Measurements from ENCODE around the gene C1RL. TPM values are rescaled to one million over a fixed set of nuclear protein-coding genes. Genes with fewer than 3 reads are reported as not detected.

C1RL gene
- total RNA-seq, 1 donor from 2014 or later: 10.5 TPM

DNA sequence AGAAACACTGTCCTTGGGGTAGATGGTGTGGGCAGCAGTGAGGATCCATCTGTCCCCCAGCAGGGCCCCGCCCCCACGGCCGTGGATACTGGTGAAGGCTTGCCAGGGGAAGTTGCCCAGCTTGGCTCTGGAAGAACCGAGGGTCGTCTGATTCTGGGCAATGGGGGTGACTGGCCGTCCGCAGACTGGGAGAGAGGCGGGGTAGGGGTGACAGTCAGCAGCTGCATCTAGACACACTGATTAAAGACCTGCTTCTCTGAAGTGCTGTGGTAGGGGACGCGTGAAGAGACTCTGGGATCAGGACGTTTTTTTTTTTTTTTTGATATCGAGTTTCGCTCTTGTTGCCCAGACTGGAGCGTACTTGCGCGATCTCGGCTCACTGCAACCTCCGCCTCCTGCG lies 12.0 kb downstream of the C1RL start:
- DNase-seq (ENCODE audit: low spot score): no peak
- intact Hi-C loops (cut with DNase I): no loop called here

DNA sequence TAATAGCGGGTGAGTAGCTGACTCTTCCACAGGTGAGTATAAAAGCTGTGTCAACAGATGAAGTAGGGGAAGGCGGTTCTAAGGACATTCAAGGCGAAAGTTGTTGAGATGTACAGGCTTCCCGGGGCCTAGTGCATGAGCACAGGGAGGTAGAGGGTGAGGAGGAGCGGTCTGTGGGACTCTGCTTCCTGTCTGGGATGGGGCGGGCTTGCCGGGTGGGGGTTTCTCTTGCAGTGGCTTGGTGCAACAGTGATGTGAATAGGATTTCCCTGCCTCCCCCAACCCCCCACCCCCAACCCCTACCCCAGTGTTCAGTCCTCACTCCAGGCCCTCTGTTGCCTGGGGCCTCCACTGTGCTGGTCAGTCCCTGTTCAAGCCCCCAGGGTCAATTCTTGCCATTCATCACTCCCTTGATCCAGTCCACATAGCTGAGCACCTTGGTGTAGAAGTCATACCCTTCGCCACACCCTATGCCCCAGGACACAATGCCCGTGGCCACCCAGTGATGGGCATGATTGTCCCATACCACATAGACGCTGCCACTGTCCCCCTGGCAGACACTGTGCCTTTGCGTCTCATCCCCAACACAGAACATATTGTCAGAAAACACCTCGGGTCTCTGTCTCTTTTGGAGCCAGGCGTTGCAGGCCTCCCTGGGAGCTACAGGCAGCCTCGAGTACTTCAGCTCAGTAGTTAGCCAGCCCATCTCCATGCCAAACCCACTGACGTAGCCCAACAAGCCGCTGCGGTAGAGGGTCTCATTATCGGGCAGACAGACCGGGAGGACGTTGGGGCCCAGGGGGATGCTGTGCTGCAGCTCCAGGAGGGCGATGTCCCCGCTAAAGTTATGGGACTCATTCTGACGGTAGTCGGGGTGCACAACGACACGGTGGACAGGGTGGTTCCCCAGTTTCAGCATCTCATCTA lies 12.7 kb downstream of the C1RL start:
- no peak for DNase-seq (ENCODE audit: low spot score)
- intact Hi-C loops (cut with DNase I): no loop called here

DNA sequence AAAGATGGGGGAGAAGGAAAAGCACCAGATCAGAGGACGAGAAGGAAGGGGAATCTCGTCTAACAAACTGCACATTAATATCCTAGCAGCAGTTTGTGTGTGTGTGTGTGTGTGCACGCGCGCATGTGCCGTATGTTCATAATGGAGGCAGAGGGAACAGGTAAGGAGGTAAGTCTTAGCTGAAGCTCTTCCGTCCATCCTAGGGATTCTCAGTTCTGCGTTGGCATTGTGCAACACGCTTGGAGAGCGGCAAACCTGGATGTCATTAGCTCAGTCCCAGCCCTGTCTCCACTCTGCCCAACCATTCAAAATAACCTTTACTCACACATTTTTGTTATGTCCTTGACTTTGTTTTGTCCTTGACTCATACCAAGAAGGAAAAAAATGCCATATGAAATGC lies 15.1 kb downstream of the C1RL start:
- intact Hi-C loops (cut with DNase I): loop anchor here (5.0 kb wide), 1 partner anchor 122 kb away; the partner anchor contains the start of genes EMG1 and PHB2
- no peak for DNase-seq (ENCODE audit: low spot score)

DNA sequence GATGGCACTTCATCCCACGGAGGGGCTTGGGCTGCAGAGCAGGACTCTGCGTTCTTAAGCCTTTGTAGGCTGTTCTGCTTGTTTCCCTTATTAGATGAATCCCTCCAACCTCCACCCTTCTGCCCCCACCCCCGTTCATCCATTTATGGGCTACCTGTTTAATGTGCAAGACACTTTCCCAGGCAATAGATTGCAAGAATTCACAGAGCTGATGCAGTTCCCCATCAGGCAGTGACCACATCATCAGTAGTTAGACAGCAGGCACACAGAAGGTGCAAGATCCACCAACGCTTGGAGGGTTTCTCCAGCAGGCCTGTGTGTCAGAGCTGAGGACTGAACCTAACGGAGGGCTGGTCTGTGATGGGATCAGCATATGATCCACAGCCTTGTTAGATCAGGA lies 15.5 kb downstream of the C1RL start:
- no peak for DNase-seq (ENCODE audit: low spot score)
- intact Hi-C loops (cut with DNase I): loop anchor here (5.0 kb wide), 1 partner anchor 121 kb away; the partner anchor contains the start of genes EMG1 and PHB2

DNA sequence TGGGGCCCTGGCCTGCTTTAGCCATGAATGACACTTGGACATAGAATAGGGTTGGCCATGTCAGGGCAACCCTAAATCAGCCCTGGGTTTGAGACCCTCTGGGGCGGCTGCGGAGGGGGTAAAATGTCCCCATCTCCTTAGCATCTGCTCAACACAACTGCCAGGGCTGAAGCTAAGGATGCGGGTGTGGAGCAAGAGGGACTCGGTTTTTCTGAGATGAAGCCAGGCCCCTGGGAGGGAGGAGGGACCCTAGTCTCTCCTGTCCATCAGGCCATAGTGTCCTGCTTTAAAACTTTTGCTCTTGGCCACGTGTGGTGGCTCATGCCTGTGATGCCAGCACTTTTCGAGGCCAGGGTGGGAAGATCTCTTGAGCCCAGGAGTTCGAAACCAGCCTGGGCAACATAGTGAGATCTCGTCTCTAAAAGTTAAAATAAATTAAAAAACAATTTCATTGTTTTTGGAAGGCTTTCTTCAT lies 16.0 kb downstream of the C1RL start:
- DNase-seq (ENCODE audit: low spot score): no peak
- intact Hi-C loops (cut with DNase I): loop anchor here (1.0 to 5.0 kb wide), 2 partner anchors 33 to 121 kb away; partner anchors contain the start of genes C1S, EMG1 and PHB2

DNA sequence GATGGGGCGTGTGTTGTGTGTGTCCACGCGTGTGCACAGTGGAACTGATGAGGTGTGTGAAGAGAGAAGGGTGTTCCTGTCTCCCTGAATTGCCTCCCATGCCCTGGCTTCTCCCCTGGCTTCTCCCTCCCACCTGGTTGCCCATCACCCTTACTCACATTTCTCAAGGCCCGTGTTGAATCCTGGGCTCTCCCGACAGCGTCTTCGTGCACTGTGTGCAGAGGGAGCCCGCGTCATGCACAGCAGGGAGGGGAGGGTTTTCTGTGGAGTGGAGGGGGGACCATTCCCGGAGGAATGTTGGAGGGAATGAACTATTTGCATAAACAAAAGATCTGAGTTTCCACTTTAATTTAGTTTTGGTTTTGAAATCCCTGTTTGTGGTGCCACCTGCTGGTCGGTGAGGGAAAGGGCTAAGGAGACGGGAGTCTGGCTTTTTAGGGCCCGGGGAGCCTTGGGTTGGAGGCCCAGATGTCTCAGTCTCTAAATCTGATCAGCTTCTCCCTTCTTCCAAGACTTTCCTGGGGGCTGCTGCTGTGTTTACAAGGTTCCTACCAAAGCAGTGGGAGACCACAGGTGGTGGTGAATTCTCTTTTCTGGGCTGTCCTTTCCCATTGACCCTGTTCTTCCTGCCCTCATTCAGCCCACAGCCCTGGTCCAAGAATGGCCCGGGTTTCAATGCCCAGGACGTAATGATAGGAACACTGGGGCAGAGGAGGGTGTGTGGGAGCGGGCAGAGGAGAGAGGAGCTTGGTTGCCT lies 16.6 kb downstream of the C1RL start, which contains the start of gene C1R:
Gene C1R, minus strand, starts transcription at position 217 of the 757 bp plus-strand sequence. Its CDS starts 57 bp downstream, at position 160.
- peak; percentile 84 for DNase-seq (ENCODE audit: low spot score)
- intact Hi-C loops (cut with DNase I): loop anchor here (1.0 to 5.0 kb wide), 2 partner anchors 32 to 120 kb away; partner anchors contain the start of genes C1S, EMG1 and PHB2

DNA sequence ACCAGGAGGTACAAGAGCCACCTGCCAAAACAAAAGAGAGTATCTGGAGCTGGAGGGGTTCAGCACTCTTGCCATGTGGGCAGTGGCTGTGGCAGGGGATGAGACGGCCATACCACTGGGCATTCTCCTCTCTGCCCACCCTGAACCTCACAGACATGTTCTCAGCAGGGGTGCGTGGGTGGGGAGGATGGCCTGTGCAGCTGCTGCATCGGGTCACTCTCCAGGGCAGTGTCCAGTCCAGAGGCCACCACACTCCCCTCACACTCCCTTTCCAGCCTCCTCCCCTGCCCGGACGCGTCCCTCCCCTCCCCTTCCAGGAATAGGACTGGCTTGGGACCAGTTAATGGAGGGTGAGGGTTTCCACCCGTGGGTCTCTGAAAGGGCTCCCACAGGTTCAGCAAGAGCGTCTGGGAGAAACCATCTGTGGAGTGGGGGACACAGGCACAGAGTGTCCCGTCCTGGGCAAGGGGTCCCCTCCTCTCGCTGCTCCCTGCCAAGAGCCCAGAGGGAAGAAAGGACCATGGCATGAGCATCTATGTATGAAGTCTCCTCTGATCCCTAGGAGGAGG lies 17.3 kb downstream of the C1RL start:
- no peak for DNase-seq (ENCODE audit: low spot score)
- intact Hi-C loops (cut with DNase I): loop anchor here (1.0 to 5.0 kb wide), 2 partner anchors 31 to 119 kb away; partner anchors contain the start of genes C1S, EMG1 and PHB2

DNA sequence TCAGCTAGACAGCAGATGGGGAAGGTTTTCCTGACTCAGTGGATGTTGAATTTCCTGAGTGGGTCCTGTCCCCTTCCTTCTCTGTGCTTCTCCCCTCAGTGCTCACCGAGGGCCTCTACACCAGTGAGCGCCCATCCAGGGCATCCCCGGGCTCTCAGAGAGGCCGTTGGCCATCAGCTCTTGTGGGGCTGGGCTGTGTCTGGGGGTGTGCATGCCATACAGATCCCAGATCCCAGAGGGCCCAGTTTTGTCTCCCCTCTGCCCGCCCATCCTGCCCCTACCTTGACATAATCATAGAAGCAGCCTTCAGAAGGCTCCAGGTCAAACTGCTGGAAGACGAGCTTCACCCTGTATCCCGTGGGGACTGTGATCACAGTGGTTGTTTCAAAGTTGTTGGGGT lies 17.8 kb downstream of the C1RL start:
- DNase-seq (ENCODE audit: low spot score): no peak
- intact Hi-C loops (cut with DNase I): loop anchor here (5.0 kb wide), 1 partner anchor 119 kb away; the partner anchor contains the start of genes EMG1 and PHB2

DNA sequence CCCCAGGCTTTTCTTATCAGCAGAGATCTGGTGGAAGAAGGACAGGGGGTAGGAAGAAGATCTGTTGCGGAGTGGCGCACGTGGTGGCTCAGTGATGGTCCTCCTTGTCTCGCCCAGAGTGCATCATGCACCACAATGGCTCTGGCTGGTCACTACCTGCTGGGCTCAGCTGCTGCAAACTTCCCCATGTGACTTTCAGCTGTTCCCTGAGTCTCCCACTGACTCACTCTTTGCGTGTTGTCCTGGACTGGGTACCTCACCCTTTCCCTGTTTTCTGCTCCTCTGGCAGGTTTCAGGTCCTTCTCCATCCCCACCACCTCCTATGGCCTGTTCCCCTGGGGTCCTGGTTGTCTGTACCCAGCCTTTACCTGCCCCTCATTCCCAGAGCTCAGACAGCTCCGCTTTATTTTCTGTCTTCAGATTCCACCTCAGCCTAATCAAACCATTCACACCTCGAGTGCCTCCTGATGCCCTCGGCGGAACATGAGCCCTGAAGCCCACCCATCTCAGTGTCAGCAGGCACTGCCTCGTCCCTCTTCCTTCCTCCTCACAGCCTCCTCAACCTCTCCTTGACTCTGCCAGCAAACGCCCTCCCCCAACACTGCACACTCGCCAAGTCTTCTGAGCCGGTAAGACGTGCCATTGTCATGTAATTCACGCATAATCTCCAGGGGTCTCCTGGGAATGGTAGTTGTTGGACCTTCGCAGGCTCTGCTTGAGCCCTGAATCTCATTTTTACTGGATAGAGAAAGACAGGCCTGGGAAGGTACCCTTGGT lies 18.6 kb downstream of the C1RL start:
- no peak for DNase-seq (ENCODE audit: low spot score)
- intact Hi-C loops (cut with DNase I): loop anchor here (5.0 kb wide), 1 partner anchor 118 kb away; the partner anchor contains the start of genes EMG1 and PHB2

DNA sequence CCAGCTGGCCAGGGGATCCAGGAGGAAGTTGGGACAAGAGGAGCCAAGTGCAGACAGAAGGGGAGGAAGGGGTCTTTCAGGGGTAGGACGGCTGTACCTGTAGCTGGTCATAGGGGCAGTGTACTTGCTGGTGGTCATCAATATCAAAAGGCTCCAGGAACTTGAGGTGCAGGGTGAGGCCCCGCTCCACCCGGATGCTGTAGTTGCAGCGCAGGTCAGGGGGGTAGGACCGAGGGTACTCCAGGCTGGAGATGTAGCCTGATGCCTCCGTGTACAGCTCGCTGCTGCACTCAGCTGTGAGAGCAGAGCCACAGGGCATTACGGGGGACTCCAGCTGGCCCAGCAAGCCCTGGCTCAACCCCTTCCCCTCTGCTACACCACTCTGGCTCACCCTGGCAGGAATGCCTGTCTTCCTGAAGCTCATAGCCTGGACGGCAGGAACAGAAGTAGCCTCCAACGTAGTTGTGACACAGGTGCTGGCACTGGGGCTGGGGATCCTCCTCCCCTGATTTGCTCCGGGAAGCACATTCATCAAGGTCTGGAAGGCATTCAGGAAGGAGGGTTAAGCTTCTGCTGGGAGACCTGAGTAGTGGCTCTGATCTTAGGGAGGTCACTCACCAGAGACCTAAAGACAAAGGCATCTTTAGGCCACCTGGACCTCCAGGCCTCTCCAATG lies 19.7 kb downstream of the C1RL start:
- no peak for DNase-seq (ENCODE audit: low spot score)
- intact Hi-C loops (cut with DNase I): no loop called here

DNA sequence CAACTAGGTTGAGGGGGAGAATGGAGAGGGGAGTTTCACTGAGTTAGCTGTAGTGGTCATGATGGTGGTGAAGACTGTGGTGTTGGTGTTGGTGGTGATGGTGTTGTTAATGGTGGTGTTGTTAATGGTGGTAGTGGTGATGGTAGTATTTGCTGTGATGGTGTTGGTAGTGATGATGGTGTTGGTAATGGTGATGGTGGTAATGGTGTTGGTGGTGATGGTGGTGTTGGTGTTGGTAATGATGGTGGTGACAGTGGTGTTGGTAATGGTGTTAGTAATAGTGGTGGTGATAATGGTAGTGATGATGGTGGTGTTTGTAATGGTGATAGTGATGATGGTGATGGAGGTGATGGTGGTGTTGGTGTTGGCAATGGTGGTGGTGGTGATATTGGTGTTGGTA lies 25.9 kb downstream of the C1RL start:
- no peak for DNase-seq (ENCODE audit: low spot score)
- intact Hi-C loops (cut with DNase I): no loop called here

DNA sequence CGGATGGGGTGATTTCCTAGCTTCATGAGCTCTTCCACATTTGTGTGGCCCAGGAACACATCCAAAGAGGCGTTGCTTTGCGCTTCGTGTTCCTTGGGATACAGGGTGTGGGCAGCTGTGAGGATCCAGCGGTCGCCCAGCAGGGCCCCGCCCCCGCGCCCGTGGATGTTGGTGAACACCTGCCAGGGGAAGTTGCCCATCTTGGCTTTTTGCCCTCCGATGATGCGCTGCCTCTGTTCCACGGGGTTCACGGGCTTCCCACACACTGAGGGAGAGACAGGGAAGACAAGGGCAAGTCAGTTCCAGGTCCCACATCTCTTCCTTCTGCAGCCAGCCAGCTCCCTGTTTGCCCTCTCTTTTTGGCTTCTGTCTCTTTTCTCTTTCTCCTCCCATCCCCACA lies 28.0 kb downstream of the C1RL start:
- DNase-seq (ENCODE audit: low spot score): no peak
- intact Hi-C loops (cut with DNase I): no loop called here

DNA sequence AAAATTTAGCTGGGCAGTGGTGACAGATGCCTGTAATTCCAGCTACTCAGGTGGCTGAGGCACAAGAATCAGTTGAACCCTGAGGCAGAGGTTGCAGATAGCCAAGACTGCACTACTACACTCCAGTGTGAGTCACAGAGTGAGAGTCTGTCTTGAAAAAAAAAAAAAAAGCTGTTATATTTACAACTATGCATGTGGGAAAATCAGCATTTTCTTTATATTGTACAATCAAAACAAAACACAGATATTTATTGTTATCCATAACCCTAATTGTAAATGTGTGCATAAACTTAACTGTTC lies 29.2 kb downstream of the C1RL start:
- intact Hi-C loops (cut with DNase I): no loop called here
- DNase-seq (ENCODE audit: low spot score): no peak

DNA sequence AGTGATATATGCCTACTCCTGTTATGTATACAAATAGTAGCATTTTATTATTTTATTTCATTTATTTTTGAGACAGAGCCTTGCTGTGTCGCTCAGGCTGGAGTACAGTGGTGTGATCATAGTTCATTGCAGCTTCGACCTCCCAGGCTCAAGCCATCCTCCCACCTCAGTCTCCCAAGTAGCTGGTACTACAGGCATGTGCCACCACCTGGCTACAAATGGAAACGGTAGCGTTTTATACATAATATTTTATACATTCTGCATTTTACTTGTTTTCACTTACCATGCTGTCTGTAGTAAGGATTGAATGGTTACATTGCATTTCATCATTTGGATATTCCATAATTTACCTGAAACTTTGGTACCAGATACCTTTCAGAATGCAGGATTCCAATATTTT lies 30.9 kb downstream of the C1RL start:
- no peak for DNase-seq (ENCODE audit: low spot score)

DNA sequence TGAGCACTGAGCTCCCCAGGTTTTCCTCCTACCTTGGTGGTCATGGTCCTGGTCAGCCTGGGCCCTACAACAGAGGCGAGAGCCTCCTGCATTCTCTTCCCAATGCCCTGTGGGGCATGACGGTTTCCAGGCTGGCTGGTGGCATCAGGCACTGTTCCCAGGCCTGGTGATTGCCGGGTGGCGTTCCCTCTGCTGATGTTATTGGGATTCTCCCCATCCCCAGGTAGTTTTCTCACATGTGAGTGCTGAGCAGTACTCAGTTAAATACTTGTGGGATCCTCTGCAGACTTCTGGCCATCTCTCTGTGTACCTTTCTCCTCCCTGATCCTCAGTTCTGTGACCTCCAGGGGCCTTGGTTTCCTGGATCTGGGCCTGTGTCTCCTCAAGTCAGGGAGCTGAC lies 32.5 kb downstream of the C1RL start:
- DNase-seq (ENCODE audit: low spot score): no peak
- intact Hi-C loops (cut with DNase I): no loop called here

More for the DNA sequence above, 30.9 kb downstream of the C1RL start:
- intact Hi-C loops (cut with DNase I): no loop called here

DNA sequence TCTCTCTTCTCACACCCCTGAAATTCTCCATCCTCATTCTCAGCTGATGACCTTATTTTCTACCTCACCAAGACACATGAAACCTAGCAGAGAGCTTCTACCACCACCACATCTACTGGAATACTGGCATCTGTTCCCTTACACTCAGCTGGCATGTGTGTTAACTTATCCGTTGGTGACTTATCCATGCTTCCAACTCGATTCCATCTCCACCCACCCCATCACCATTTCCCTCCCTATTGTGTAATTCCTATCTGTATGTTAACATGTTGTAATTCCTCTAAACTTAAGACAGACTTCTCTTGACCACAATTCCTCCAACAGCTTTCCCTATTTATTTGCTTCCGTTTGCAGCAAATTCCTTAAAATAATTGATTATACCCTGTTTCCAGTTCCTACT lies 33.1 kb downstream of the C1RL start:
- intact Hi-C loops (cut with DNase I): no loop called here
- DNase-seq (ENCODE audit: low spot score): no peak

DNA sequence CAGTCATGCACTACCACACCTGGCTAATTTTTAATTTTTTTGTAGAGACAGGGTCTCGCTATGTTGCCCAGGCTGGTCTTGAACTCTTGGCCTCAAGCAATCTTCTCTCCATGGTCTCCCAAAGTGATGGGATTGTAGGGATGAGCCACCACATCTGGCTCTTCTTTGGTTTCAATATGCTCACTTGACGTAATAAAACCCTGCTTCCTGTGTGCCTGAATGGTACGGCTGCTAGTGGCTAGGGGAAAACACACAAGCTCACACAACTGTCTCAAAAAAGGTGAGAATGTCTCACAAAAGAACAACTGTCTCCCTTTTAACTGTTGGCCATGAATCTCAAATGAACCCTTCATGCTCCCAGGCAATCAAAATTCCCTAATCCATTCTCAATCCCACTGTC lies 33.5 kb downstream of the C1RL start:
- intact Hi-C loops (cut with DNase I): no loop called here
- DNase-seq (ENCODE audit: low spot score): no peak

DNA sequence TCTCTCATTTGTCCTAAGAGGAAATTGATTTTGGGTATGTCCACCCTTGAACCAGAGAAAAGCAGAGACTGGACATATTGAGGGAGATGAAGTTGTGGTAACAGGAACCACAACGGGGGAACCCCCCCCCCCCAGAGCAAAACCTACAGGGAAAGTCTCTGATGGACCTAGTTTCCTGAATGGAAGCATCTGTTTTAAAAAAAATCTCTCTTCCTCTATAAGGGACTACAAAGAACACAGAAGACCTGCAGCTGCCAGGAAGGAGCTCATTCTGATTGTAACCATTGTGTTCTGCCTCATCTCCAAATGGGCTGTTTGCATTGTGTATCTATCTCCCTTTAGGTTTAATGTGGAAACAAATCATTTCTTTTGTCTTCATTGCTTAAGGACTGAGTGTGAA lies 35.1 kb downstream of the C1RL start:
- intact Hi-C loops (cut with DNase I): no loop called here
- no peak for DNase-seq (ENCODE audit: low spot score)

DNA sequence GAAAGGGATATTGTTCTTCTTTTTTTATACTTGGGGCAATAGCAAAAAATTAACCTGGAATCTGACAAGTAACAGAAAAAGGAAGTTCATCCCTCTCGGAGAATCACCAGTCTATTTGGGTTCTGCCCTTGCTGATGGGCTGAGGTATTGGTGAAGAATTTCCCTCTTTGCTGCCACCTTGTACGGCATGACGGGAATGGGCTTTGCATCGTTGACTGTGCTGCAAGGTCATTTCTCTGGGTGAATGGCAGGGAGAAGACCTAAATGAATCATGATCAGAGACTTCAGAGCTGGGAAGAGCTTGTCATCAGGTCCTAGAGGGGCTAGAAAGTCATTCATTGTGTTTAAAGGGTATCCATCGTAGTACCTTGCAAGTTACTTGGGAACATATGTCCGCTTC lies 36.5 kb downstream of the C1RL start:
- intact Hi-C loops (cut with DNase I): no loop called here
- no peak for DNase-seq (ENCODE audit: low spot score)

Data from cardiac septum (tissue), 1 donor.